ENCODE measurements around the gene TOM1L1. TPM values are rescaled to one million over a fixed set of nuclear protein-coding genes. Genes with fewer than 3 reads are reported as not detected.

The TOM1L1 gene, protein sequence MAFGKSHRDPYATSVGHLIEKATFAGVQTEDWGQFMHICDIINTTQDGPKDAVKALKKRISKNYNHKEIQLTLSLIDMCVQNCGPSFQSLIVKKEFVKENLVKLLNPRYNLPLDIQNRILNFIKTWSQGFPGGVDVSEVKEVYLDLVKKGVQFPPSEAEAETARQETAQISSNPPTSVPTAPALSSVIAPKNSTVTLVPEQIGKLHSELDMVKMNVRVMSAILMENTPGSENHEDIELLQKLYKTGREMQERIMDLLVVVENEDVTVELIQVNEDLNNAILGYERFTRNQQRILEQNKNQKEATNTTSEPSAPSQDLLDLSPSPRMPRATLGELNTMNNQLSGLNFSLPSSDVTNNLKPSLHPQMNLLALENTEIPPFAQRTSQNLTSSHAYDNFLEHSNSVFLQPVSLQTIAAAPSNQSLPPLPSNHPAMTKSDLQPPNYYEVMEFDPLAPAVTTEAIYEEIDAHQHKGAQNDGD
- total RNA-seq (2021) = 52.8 to 58.5 TPM (median 57.0 TPM) in 3 replicates
- Bru-seq, nascent RNA = percentile 89 among the genes with signal in this experiment
- long read RNA-seq, experiment 1, transcript TOM1L1-203 (14 exons, 1,522 nt) = minor isoform, 10 of 227 reads
- long read RNA-seq, experiment 1, transcript TOM1L1-221 (16 exons, 2,507 nt) = major isoform, 97 of 227 reads
- long read RNA-seq, experiment 1, transcript TOM1L1-220 (10 exons, 1,849 nt) = minor isoform, 29 of 227 reads
- long read RNA-seq, experiment 1, partial matches to known transcripts = 23 of 227 reads
- long read RNA-seq, experiment 1, other reads (novel, unspliced or antisense) = 58 of 227 reads
- long read RNA-seq, experiment 2, transcript TOM1L1-221 (16 exons, 2,507 nt) = major isoform, 10 of 67 reads
- long read RNA-seq, experiment 2, transcript TOM1L1-220 (10 exons, 1,849 nt) = minor isoform, 7 of 67 reads
- long read RNA-seq, experiment 2, partial matches to known transcripts = 20 of 67 reads
- long read RNA-seq, experiment 2, other reads (novel, unspliced or antisense) = 29 of 67 reads
- long read RNA-seq, experiment 3, transcript TOM1L1-221 (16 exons, 2,507 nt) = major isoform, 12 of 38 reads
- long read RNA-seq, experiment 3, transcript TOM1L1-220 (10 exons, 1,849 nt) = minor isoform, 8 of 38 reads
- long read RNA-seq, experiment 3, partial matches to known transcripts = 8 of 38 reads
- long read RNA-seq, experiment 3, other reads (novel, unspliced or antisense) = 6 of 38 reads

DNA sequence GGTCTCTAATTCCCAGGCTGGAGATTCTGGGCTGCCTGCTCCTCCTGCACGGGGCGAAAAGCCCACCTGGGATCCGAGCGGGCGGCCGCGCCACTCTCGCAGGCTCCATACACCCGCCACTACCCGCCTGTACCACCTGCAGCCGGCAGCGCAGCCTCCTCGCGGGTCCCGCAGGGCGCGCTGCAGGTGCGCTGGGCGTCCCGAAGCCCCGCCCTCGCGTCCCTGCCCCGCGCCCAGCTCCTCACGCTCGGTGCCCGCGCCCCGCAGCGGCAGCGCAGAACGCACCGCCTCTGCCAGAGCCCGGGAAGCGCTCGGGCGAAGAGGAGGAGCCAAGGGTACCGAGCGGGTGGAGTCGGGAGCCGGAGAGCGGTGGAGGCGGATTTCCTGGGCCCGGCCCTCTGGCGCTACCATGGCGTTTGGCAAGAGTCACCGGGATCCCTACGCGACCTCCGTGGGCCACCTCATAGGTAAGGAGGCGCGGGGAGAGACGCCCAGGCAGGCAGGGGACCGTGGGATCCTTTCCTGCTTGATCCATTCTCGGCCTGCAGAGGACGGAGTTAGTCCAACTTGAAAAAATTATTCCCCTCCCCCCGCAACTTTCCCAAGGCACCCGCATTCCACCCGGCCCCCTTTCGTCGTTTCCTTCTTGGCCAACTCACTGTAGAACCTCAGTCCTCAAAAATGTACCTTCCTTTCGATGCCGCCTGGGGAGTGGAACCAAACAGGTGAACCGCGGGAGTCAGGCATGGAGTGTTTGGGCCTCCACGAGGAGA is at the start of gene TOM1L1:
Gene TOM1L1, plus strand, starts transcription at position 396 of the 773 bp plus-strand sequence. Its CDS starts 14 bp downstream, at position 410.
- Mint-ChIP-seq H3K4me1 (peaks cover 21% of the 10 kb centered on the region), H3K36me3 (peaks cover 19% of the 10 kb centered on the region), H3K27me3 (ENCODE audit: low read depth) (no peaks in the 10 kb centered on the region), H3K27ac (peak within 1 kb of the TSS; percentile 97), H3K9me3 (0 out of 2 replicates have a peak, but pooled peaks cover 5% of the 10 kb centered on the region), H3K4me3 (no peak within 1 kb of the TSS)
- peak; percentile 91 for ATAC-seq
- ChIA-PET CTCF (interaction anchor here (0.8 to 1.9 kb wide), 3 partner anchors 11 to 105 kb away, joined by 3 to 4 read pairs (median 3); no protein-coding TSS in a partner anchor), POLR2A (no interaction called here)
- peak; percentile 81 for DNase-seq (ENCODE audit: low spot score)
- TF ChIP-seq, protein P1, sequence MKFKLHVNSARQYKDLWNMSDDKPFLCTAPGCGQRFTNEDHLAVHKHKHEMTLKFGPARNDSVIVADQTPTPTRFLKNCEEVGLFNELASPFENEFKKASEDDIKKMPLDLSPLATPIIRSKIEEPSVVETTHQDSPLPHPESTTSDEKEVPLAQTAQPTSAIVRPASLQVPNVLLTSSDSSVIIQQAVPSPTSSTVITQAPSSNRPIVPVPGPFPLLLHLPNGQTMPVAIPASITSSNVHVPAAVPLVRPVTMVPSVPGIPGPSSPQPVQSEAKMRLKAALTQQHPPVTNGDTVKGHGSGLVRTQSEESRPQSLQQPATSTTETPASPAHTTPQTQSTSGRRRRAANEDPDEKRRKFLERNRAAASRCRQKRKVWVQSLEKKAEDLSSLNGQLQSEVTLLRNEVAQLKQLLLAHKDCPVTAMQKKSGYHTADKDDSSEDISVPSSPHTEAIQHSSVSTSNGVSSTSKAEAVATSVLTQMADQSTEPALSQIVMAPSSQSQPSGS (CRISPR knock-in tag; IDR thresholded peaks at IDR 0.05; ENCODE audit: borderline replicate concordance, low read depth) = no peak
- TF ChIP-seq JAZF1 (CRISPR knock-in tag; IDR thresholded peaks at IDR 0.05) (no peak), SOX15 (CRISPR knock-in tag; IDR thresholded peaks at IDR 0.05) (no peak), IRF1 (CRISPR knock-in tag; IDR thresholded peaks at IDR 0.05) (no peak), FOXP1 (CRISPR knock-in tag; IDR thresholded peaks at IDR 0.05; ENCODE audit: borderline replicate concordance) (peak; percentile 49; the same call in 1 of the 2 replicates), ZNF532 (CRISPR knock-in tag; IDR thresholded peaks at IDR 0.05; ENCODE audit: borderline replicate concordance) (no peak), NFYB (CRISPR knock-in tag; conservative IDR thresholded peaks at IDR 0.05; ENCODE audit: low read depth) (no peak), HMGXB4 (CRISPR knock-in tag; IDR thresholded peaks at IDR 0.05) (peak; percentile 58; the same call in 1 of the 2 replicates), ZBTB43 (CRISPR knock-in tag; IDR thresholded peaks at IDR 0.05) (no peak), RELA (CRISPR knock-in tag; IDR thresholded peaks at IDR 0.05; ENCODE audit: borderline replicate concordance) (0 out of 2 replicates have a peak, but pooled peaks have one; percentile 66), ESRRA (CRISPR knock-in tag; IDR thresholded peaks at IDR 0.05; ENCODE audit: borderline replicate concordance) (peak; percentile 41; the same call in 1 of the 2 replicates), ZNF423 (CRISPR knock-in tag; IDR thresholded peaks at IDR 0.05) (peak; percentile 84), PRRX2 (CRISPR knock-in tag; IDR thresholded peaks at IDR 0.05) (no peak), E2F4 (CRISPR knock-in tag; IDR thresholded peaks at IDR 0.05; ENCODE audit: borderline replicate concordance, low read depth) (peak; percentile 45; the same call in 1 of the 2 replicates), ZNF396 (CRISPR knock-in tag; IDR thresholded peaks at IDR 0.05; ENCODE audit: borderline replicate concordance) (no peak), GRHL2 (CRISPR knock-in tag; IDR thresholded peaks at IDR 0.05; ENCODE audit: insufficient replicate concordance, severe bottlenecking) (no peak), TEAD1 (CRISPR knock-in tag; IDR thresholded peaks at IDR 0.05) (0 out of 2 replicates have a peak, but pooled peaks have one; percentile 44)
- TF ChIP-seq, protein P2, sequence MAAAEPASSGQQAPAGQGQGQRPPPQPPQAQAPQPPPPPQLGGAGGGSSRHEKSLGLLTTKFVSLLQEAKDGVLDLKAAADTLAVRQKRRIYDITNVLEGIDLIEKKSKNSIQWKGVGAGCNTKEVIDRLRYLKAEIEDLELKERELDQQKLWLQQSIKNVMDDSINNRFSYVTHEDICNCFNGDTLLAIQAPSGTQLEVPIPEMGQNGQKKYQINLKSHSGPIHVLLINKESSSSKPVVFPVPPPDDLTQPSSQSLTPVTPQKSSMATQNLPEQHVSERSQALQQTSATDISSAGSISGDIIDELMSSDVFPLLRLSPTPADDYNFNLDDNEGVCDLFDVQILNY (CRISPR knock-in tag; IDR thresholded peaks at IDR 0.05) = peak; percentile 62; the same call in 1 of the 2 replicates
